Mucosa of stomach (tissue), 1 donor: ENCODE measurements around the gene BHLHE40.

ENCODE experiments used
- H3K27me3 ChIP-seq: one replicate; pipeline ENCODE4 v1.7.0; 2013; ENCODE audit warnings: mild to moderate bottlenecking, low read length; ENCODE audit not compliant: control insufficient read depth, insufficient read depth
- H3K36me3 ChIP-seq: one replicate; pipeline ENCODE4 v1.7.0; 2013; ENCODE audit warnings: low read length; ENCODE audit not compliant: control insufficient read depth, insufficient read depth
- H3K4me1 ChIP-seq: one replicate; pipeline ENCODE4 v1.7.0; 2013; ENCODE audit warnings: mild to moderate bottlenecking, low read length; ENCODE audit not compliant: control insufficient read depth, insufficient read depth
- H3K4me3 ChIP-seq: one replicate; pipeline ENCODE4 v1.7.0; 2013; ENCODE audit warnings: low read length
- H3K9ac ChIP-seq: one replicate; pipeline ENCODE4 v1.7.0; 2013; ENCODE audit warnings: mild to moderate bottlenecking, low read length, moderate library complexity
- H3K9me3 ChIP-seq: one replicate; pipeline ENCODE4 v1.7.0; 2013; ENCODE audit warnings: mild to moderate bottlenecking, low read length, moderate library complexity; ENCODE audit not compliant: control insufficient read depth
- donor health status: Pancreatic carcinoma.

Gene BHLHE40

DNA sequence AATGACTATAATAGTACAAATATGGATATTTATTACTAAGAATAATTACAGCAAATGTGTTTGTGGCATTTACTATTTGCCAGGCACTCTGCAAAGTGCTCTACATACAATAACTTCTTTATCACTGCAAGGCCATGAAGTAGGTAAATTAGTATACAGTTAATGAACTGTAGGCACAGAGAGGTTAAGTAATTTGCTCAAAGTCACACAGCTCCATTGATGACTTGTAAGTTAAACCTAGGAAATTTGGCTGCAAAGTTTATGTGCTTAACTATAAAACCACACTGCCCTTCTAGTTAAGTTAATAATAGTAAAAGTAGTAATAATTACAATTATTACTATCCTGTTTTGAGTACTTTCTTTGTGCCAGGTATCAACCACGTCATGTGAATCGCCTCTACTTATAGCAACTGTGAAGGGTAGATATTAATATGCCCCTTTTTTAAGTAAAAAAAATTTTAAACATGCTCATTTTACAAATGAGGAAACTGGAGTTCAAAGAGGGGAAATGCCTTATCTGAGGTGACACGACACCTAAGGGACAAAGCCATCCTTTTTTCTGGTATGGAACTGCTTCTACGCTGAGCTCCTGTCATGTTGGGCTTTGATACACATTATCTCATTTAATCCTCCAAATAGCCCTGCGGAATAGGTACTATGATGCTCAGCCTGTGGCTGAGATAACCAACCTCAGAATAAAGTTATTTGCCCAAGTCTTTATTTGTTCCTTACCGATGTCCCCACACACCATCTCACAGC lies 8.5 kb downstream of the BHLHE40 start:
- peak overlapping the region; percentile 86 for H3K9ac ChIP-seq
- peaks cover 65% of the 10 kb centered on the region for H3K4me1 ChIP-seq
- no peak overlapping the region for H3K4me3 ChIP-seq
- H3K27me3 ChIP-seq = no peaks in the 10 kb centered on the region
- peaks cover 17% of the 10 kb centered on the region for H3K36me3 ChIP-seq
- H3K9me3 ChIP-seq = no peaks in the 10 kb centered on the region

DNA sequence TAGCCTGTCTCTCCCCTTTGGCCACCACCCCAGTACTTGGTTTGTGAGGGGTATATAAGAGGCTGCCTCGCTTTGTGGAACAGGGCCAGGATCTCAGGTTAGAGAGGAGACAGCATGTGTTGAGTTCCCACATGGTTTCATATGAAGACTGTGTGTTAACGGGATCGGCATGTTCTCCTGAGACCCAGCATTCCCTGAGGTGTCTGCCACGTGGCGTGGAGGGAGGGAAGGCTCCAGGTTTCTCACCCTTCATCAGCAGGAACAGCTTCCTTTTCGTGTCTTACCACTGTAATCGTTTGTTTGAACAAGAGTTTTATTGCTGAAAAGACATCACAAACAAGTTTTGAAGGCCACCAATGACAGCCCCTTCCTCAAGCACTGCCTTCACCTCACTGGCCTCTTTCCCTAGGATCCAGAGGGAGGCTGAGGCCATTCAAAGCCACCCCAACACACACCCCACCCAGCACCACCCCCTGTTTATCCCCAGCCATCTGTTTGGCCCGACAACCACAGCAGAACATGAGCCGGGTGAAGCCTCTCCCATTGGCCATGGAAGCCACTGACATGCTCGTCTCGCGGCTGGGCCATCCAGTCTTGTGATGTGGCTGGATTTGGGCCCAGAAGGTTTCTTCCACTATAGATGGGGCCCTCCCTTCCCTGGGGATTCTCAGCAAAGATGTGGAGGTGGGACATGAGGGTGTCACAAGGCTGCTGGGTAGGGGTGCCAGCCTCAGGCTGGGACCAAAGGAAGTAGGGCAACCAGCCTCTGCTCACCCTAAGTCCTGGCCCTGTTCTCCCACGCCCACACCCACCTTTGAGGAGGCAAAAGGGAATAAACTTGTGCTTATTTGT lies 10.0 kb downstream of the BHLHE40 start:
- Histone ChIP-seq H3K36me3 (peaks cover 3% of the 10 kb centered on the region), H3K27me3 (no peaks in the 10 kb centered on the region), H3K4me1 (peaks cover 54% of the 10 kb centered on the region), H3K4me3 (no peak overlapping the region), H3K9me3 (no peaks in the 10 kb centered on the region), H3K9ac (peak overlapping the region; percentile 11)

DNA sequence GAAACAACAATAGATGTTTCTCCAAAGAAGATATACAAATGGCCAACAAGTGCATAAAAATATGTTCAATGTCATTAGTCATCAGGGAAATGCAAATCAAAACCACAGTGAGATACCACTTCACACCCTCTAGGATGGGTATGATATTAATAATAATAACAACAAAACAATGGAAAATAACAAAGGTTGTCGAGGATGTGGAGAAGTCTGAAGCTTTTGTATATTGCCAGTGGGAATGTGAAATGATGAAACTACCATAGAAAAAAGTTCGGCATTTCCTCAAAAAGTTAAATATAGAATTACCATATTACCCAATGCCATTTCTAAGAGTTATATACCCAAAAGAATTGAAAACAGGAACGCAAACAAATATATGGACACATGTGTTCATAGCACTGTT lies 10.8 kb downstream of the BHLHE40 start:
- Histone ChIP-seq H3K4me1 (peaks cover 51% of the 10 kb centered on the region), H3K36me3 (no peaks in the 10 kb centered on the region)

DNA sequence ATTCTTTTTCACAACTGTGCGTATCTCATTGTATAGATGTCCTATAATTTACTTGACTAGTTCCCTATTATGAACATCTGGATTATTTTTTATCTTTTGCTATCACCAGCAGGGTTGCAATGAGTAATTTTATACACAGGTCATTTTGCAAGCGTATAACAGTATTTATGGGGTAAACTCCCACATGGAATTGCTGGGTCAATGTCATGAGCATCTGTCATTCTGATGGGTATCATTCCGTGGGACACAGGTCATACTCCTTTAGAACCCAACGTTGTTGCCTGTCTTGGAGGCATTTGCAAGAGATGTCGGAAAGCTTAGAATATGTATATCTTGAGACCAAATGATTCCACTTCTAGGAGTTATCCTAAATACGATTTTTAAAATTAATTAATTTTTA lies 12.9 kb downstream of the BHLHE40 start:
- Histone ChIP-seq H3K4me3 (no peak overlapping the region), H3K4me1 (peaks cover 36% of the 10 kb centered on the region), H3K9ac (no peak overlapping the region), H3K36me3 (no peaks in the 10 kb centered on the region), H3K9me3 (no peaks in the 10 kb centered on the region), H3K27me3 (no peaks in the 10 kb centered on the region)

More for the DNA sequence above, 10.8 kb downstream of the BHLHE40 start:
- no peaks in the 10 kb centered on the region for H3K27me3 ChIP-seq
- no peak overlapping the region for H3K4me3 ChIP-seq
- H3K9ac ChIP-seq = no peak overlapping the region
- H3K9me3 ChIP-seq = no peaks in the 10 kb centered on the region

GRCh38 chr3:4993276-4994143 lies 14.3 kb downstream of the BHLHE40 start:
- Histone ChIP-seq H3K9ac (no peak overlapping the region), H3K9me3 (no peaks in the 10 kb centered on the region), H3K4me3 (no peak overlapping the region), H3K27me3 (no peaks in the 10 kb centered on the region), H3K4me1 (peaks cover 31% of the 10 kb centered on the region), H3K36me3 (no peaks in the 10 kb centered on the region)

- Histone ChIP-seq H3K27me3 (no peaks in the 10 kb centered on the region), H3K36me3 (no peaks in the 10 kb centered on the region), H3K4me1 (peaks cover 23% of the 10 kb centered on the region), H3K9me3 (no peaks in the 10 kb centered on the region), H3K9ac (no peak overlapping the region), H3K4me3 (no peak overlapping the region)
Measured at GRCh38 chr3:4994144-4994730, 15.0 kb downstream of the BHLHE40 start.

DNA sequence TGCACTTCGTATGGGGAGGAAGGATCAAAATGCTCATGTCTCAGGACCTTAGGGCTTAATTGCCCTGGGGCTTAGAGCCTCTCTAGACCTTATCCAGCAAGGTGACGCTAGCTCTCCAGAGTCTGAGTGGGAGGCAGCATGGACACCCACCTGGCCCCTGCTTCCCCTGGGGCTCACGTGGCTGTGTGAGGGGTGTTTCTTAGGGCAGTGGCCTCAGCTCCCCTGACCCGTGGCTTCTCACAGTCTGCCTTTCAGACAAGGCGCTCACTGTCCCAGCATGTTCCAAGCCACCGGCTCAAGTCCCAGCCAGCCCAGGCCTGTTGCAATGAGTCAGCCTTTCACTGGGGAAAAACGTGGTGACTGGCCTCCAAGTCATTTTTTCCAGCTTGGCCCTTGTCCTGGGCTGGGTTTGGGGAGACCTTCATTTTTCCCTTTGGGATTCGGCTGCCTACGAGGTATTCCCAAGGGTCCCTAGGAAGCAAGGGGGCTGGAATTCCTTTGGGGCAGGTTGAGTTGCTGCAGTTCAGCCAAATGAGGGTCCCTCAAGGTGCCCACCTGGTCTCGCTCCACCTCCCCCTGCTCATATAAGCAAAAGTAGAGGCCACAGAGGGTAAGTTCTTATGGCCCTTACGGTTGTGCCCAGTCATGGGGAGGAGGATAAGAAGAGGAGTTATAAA lies 15.7 kb downstream of the BHLHE40 start:
- H3K27me3 ChIP-seq = no peaks in the 10 kb centered on the region
- no peaks in the 10 kb centered on the region for H3K36me3 ChIP-seq
- peaks cover 25% of the 10 kb centered on the region for H3K4me1 ChIP-seq
- no peaks in the 10 kb centered on the region for H3K9me3 ChIP-seq
- H3K4me3 ChIP-seq = no peak overlapping the region
- H3K9ac ChIP-seq = no peak overlapping the region

- Histone ChIP-seq H3K9me3 (no peaks in the 10 kb centered on the region), H3K4me3 (no peak overlapping the region), H3K4me1 (peaks cover 25% of the 10 kb centered on the region), H3K9ac (no peak overlapping the region), H3K36me3 (no peaks in the 10 kb centered on the region), H3K27me3 (no peaks in the 10 kb centered on the region)
Measured at GRCh38 chr3:4995500-4996053, 16.3 kb downstream of the BHLHE40 start.

DNA sequence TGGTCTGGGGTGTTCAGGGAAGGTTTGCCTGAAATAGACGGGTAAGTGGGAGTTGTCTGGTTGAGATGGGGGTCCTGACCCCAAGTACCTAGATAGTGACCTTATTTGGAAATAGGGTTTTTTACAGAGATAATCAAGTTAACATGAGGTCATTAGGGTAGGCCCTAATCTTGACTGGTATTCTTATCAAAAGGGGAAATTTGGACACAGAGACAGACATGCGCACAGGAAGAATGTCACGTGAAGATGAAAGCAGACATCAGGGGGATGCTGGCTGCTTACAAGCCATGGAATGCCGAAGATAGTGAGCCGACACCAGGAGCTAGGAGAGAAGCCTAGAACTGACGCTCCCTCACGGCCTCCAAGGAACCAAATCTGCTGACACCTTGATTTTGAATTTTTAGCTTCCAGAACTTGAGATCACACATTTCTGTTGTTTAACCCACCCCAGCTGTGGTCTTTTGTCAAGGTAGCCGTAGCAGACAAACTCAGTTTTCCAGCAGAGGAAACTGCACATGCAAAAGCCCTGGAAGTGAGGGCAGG lies 17.1 kb downstream of the BHLHE40 start:
- Histone ChIP-seq H3K9ac (no peak overlapping the region), H3K4me3 (no peak overlapping the region), H3K36me3 (no peaks in the 10 kb centered on the region), H3K4me1 (peaks cover 25% of the 10 kb centered on the region), H3K9me3 (no peaks in the 10 kb centered on the region), H3K27me3 (no peaks in the 10 kb centered on the region)

- Histone ChIP-seq H3K9ac (no peak overlapping the region), H3K27me3 (no peaks in the 10 kb centered on the region), H3K36me3 (no peaks in the 10 kb centered on the region)
Measured at GRCh38 chr3:4996771-4997291, 17.6 kb downstream of the BHLHE40 start.

More at GRCh38 chr3:4996771-4997291, 17.6 kb downstream of the BHLHE40 start:
- no peaks in the 10 kb centered on the region for H3K9me3 ChIP-seq
- peaks cover 25% of the 10 kb centered on the region for H3K4me1 ChIP-seq
- H3K4me3 ChIP-seq = no peak overlapping the region
